ENCODE measurements around the gene KPNA6. TPM values are rescaled to one million over a fixed set of nuclear protein-coding genes. Genes with fewer than 3 reads are reported as not detected.

The KPNA6 gene
- total RNA-seq, 1 donor = 96.7 TPM

DNA sequence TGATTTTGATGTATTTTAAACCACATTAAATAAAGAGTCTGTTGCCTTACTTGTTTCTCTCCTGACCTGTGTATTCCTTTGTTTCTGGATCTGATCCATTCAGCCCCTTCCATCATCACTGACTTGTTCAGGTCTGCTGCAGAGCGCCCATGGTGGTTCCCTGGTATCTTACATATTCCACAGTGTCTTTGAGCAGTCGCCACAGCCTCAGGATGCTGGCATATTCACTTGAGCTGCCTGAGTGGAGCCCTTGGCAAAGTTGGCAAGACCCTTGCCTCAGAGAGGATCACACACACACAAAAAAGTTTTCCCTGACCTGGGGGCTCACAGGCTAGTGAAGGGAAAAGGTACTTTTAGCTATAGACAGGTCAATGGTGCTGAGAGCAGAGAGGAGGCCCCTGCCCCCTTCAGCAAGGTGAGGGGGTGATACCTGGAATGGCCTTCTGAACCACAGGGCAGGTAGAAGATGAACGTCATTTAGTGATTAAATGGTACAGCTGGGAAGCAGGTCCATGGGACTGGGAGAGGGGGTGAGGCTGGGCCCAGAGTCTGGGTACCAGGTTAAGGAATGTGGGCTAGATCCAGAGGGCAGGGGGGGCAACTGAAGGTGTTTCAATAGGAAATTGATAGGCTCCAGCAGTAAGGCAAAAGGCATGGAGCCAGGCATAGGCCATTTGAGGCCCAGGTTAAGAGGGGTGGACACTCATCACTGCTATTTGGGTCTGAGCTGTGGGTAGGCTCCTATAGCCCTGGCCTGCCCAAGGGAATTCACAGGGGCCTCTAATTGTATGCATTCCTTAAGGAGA lies 90.6 kb downstream of the KPNA6 start:
- no peak for DNase-seq (ENCODE audit: low read depth)
- TF ChIP-seq, protein P1, sequence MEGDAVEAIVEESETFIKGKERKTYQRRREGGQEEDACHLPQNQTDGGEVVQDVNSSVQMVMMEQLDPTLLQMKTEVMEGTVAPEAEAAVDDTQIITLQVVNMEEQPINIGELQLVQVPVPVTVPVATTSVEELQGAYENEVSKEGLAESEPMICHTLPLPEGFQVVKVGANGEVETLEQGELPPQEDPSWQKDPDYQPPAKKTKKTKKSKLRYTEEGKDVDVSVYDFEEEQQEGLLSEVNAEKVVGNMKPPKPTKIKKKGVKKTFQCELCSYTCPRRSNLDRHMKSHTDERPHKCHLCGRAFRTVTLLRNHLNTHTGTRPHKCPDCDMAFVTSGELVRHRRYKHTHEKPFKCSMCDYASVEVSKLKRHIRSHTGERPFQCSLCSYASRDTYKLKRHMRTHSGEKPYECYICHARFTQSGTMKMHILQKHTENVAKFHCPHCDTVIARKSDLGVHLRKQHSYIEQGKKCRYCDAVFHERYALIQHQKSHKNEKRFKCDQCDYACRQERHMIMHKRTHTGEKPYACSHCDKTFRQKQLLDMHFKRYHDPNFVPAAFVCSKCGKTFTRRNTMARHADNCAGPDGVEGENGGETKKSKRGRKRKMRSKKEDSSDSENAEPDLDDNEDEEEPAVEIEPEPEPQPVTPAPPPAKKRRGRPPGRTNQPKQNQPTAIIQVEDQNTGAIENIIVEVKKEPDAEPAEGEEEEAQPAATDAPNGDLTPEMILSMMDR (IDR thresholded peaks at IDR 0.05; ENCODE audit: insufficient read depth, low read depth, low read length) = no peak
- H3K4me3 ChIP-seq (ENCODE audit: low read depth, low read length) = no peak overlapping the region

DNA sequence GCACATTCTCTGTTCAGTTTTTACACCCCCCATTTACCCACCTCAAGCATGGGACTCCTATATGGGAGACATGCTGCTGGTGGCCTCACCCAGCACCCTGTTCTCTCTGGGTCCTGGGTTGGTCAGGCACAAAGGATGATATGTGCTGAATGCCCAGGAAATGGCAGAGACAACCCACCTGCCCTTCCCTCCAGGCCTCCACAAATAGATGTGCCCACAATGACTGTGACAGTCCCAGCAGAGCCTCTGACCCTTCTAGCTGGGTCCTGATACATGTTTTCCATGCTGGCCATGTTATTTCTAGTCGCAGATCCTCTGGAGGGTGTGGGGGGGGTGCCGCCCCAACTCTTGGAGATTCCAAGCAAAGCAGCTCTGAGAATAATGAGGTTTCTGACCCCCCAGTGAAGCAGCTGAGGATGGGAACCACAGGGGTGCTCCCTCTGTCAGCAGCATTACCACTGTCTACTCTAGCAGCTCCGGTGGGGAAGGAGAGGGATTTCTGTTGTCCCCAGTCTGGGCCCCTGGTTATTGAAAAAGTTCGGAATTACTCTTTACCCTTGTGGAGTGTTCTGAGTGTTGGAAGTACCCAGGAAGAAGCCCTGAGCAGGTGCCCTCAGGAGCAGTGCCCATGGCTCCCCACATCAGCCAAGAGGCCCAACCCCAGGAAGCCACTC lies 91.3 kb downstream of the KPNA6 start:
- TF ChIP-seq, protein P1 (IDR thresholded peaks at IDR 0.05; ENCODE audit: insufficient read depth, low read depth, low read length) = no peak
- no peak overlapping the region for H3K4me3 ChIP-seq (ENCODE audit: low read depth, low read length)
- no peak for DNase-seq (ENCODE audit: low read depth)

DNA sequence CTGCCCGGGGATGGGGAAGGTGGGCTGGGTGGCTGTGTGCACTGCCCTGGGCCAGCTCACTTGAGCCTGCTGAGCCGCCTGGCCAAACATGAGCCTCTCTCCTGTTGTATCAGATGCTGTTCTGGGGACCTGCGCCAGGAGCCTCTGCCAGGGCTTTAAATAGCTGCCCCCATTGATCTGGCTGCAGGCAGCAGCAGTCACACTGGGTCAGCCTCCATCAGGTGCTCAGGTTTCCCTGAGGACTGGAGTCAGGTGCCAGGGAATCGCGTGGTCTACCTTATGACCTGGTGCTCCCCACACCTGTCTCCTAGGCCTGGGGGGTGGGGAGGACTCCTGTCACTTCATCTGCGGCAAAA lies 91.8 kb downstream of the KPNA6 start:
- peak overlapping the region; percentile 86 for H3K4me3 ChIP-seq (ENCODE audit: low read depth, low read length)
- TF ChIP-seq, protein P1 (IDR thresholded peaks at IDR 0.05; ENCODE audit: insufficient read depth, low read depth, low read length) = no peak
- DNase-seq (ENCODE audit: low read depth) = no peak

DNA sequence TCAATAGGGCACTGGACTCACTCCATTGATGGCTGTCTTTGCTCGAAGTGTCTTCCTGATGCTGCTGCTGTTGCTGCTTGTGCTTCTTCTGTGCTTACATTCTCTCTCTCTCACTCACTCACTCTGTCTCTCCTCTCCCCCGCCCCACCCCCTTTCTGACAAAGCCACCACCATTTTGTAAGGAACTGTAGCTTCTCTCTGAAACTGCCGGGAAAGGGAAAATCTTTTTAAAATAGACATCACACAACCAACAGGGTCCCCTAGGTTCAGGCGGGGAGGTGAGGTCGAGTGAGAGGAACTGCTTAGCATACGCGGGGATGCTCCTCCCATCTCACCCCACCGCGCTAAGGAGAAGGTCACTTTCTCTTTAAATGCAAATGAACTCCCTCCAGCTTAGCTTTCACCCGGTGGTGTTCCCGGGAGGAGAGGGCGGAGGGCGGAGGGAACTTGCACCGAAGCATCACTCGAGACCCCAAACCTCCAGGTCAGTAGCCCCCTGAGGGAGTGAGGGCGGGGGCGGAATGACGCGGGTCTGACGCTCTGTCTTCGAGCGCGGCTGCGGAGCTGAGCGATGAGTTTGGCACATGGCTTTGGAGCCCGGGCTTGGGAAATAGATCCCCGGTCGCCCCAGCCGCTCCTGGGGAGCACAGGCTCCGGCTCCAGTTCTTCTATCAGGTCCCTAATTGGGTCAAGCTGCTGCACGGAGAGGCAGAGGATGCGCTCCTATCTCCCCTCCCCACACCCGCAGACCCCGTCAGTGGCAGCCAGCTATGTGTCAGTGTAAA lies 92.6 kb downstream of the KPNA6 start, which contains the start of gene CCDC28B:
CCDC28B (plus strand) TSS at position 370 of the 785 bp plus-strand sequence. CDS start 1,341 bp downstream, outside the sequence.
- TF ChIP-seq, protein P1 (IDR thresholded peaks at IDR 0.05; ENCODE audit: insufficient read depth, low read depth, low read length) = no peak
- H3K4me3 ChIP-seq (ENCODE audit: low read depth, low read length) = peak within 1 kb of the TSS; percentile 86
- DNase-seq (ENCODE audit: low read depth) = peak; percentile 78

DNA sequence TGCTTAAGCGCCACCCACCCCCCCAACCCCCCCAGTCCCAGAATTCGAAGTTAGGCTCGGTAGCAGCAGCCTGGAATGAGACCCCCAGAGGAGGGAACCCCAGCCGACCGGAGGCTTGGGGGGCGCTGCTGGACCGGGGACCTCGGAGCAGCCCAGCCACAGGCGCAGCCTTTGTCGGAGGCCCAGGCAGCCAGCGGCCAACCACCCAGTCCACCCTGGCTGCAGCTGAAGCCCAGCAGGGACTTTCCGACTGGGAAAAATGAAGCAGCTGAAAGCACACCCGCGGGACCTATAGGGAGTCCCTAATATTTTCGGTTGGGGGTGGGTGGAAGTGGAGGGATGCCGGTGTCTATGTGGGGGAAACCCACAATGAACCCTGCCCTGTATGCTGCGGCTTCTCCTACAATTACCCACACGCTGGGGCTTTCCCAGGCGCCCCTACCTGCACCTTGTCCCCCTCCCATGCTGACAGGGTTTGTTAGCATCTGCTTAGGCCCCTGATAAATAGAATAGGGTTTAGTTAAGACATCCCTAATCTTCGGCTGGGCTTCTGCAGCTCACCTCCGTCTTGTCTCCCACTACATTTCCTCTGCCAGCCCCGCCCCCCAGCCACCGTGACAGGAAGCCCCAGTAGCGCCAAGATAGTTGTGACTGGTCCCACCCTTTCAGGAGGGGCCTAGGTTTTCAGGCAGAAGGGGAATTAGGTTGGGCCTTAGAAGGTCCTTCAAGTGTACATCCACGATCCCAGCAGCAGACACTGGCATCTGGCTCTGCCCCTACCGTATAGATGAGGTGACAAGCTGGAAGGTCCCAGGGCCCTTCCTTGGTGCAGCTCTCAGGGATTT lies 93.4 kb downstream of the KPNA6 start:
- TF ChIP-seq, protein P1 (IDR thresholded peaks at IDR 0.05; ENCODE audit: insufficient read depth, low read depth, low read length) = no peak
- peak overlapping the region; percentile 86 for H3K4me3 ChIP-seq (ENCODE audit: low read depth, low read length)
- DNase-seq (ENCODE audit: low read depth) = peak; percentile 53

DNA sequence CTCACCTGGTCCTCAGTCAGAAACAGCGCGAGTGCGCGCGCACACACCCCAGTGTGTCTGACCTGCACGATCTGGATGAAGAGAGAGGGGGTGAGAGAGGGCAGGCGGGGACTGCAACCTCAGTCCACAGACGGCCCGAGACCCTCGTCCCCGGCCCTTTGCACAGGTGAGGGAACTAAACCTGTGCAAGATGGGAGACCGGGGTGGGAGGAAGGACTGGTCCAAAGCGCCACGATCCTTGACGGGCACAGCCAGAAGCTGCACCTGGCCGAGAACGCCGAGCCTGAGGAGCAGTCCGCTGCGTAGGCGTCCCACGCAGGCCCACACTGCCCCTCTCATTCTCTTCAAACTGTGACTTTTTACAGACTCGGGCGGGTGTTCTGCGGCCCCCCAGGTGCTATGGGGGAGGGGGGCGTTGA lies 97.1 kb downstream of the KPNA6 start:
- H3K4me3 ChIP-seq (ENCODE audit: low read depth, low read length) = peak overlapping the region; percentile 79
- TF ChIP-seq, protein P1 (IDR thresholded peaks at IDR 0.05; ENCODE audit: insufficient read depth, low read depth, low read length) = no peak
- DNase-seq (ENCODE audit: low read depth) = no peak
